KMS-11 (cell line): ENCODE results near the gene AGAP1.

ENCODE experiments used
- H2AFZ ChIP-seq: fragments of 200-600 bp; sonication (generic); 2 replicates; pipeline ENCODE4 v1.6.1; 2016; ENCODE audit warnings: antibody characterized with exemption, mixed run types, low read depth
- H3K27ac ChIP-seq: fragments of 200-600 bp; sonication (generic); 2 replicates; pipeline ENCODE4 v1.6.1; 2016; ENCODE audit warnings: mild to moderate bottlenecking, mixed run types
- H3K27me3 ChIP-seq: fragments of 200-600 bp; sonication (generic); 2 replicates; pipeline ENCODE4 v1.6.1; 2017; ENCODE audit warnings: mild to moderate bottlenecking, low read depth, mixed run types, moderate library complexity; ENCODE audit not compliant: insufficient read depth
- H3K36me3 ChIP-seq: fragments of 200-600 bp; sonication (generic); 2 replicates; pipeline ENCODE4 v1.6.1; 2017; ENCODE audit warnings: mild to moderate bottlenecking, mixed run types; ENCODE audit not compliant: insufficient read depth
- H3K4me1 ChIP-seq: fragments of 200-600 bp; sonication (generic); 2 replicates; pipeline ENCODE4 v1.6.1; 2016; ENCODE audit warnings: mild to moderate bottlenecking, low read depth, mixed run types; ENCODE audit not compliant: poor library complexity, severe bottlenecking
- H3K4me2 ChIP-seq: fragments of 200-600 bp; sonication (generic); 2 replicates; pipeline ENCODE4 v1.7.0; 2016; ENCODE audit warnings: mild to moderate bottlenecking, mixed run types
- H3K4me3 ChIP-seq: fragments of 200-600 bp; sonication (generic); IDR thresholded peaks from 2 replicates; pipeline ENCODE4 v1.6.1; 2017; ENCODE audit warnings: low read depth, low read length, mixed read lengths; ENCODE audit not compliant: insufficient read depth
- H3K79me2 ChIP-seq: fragments of 200-600 bp; sonication (generic); 2 replicates; pipeline ENCODE4 v1.6.1; 2016; ENCODE audit warnings: low read depth, mixed run types; ENCODE audit not compliant: insufficient read depth
- H3K9ac ChIP-seq: fragments of 200-600 bp; sonication (generic); 2 replicates; pipeline ENCODE4 v1.6.1; 2016; ENCODE audit warnings: mild to moderate bottlenecking, mixed run types
- H4K20me1 ChIP-seq: fragments of 200-600 bp; sonication (generic); 2 replicates; pipeline ENCODE4 v1.6.1; 2016; ENCODE audit warnings: mild to moderate bottlenecking, mixed run types; ENCODE audit not compliant: insufficient read depth
- CTCF ChIP-seq: fragments of 200-600 bp; sonication (generic); conservative IDR thresholded peaks from 2 replicates; pipeline ENCODE4 v1.6.1; 2017; ENCODE audit warnings: low read depth, mild to moderate bottlenecking, antibody characterized with exemption, low read length, moderate library complexity, mixed read lengths

Gene AGAP1

GRCh38 chr2:235898766-235899165 is 404.9 kb downstream of the AGAP1 start:
- Histone ChIP-seq H3K9ac (no peak overlapping the region), H3K4me1 (no peaks in the 10 kb centered on the region), H2AFZ (no peak overlapping the region), H3K4me3 (no peak overlapping the region), H3K4me2 (no peak overlapping the region), H3K27ac (no peak overlapping the region), H3K27me3 (no peaks in the 10 kb centered on the region), H4K20me1 (no peaks in the 10 kb centered on the region), H3K79me2 (no peaks in the 10 kb centered on the region), H3K36me3 (no peaks in the 10 kb centered on the region)
- TF ChIP-seq CTCF: no peak

- no peak overlapping the region for H3K4me2 ChIP-seq
- TF ChIP-seq CTCF: no peak
- H3K79me2 ChIP-seq: no peaks in the 10 kb centered on the region
- H2AFZ ChIP-seq: no peak overlapping the region
- H3K4me3 ChIP-seq: no peak overlapping the region
- H3K9ac ChIP-seq: no peak overlapping the region
- no peaks in the 10 kb centered on the region for H3K27me3 ChIP-seq
- no peaks in the 10 kb centered on the region for H3K4me1 ChIP-seq
- no peaks in the 10 kb centered on the region for H3K36me3 ChIP-seq
- H3K27ac ChIP-seq: no peak overlapping the region
- no peaks in the 10 kb centered on the region for H4K20me1 ChIP-seq
Measured at GRCh38 chr2:235900631-235901030, 406.8 kb downstream of the AGAP1 start.

GRCh38 chr2:235901243-235901642 is 407.4 kb downstream of the AGAP1 start:
- Histone ChIP-seq H2AFZ (no peak overlapping the region), H3K4me1 (no peaks in the 10 kb centered on the region), H4K20me1 (no peaks in the 10 kb centered on the region), H3K27ac (no peak overlapping the region), H3K27me3 (no peaks in the 10 kb centered on the region), H3K4me2 (no peak overlapping the region), H3K36me3 (no peaks in the 10 kb centered on the region), H3K79me2 (no peaks in the 10 kb centered on the region), H3K9ac (no peak overlapping the region), H3K4me3 (no peak overlapping the region)
- TF ChIP-seq CTCF: no peak

- no peak for TF ChIP-seq CTCF
- Histone ChIP-seq H3K4me1 (no peaks in the 10 kb centered on the region), H3K27ac (no peak overlapping the region), H2AFZ (no peak overlapping the region), H3K4me3 (no peak overlapping the region), H3K4me2 (no peak overlapping the region), H3K79me2 (no peaks in the 10 kb centered on the region), H3K36me3 (no peaks in the 10 kb centered on the region), H3K27me3 (no peaks in the 10 kb centered on the region), H3K9ac (no peak overlapping the region), H4K20me1 (no peaks in the 10 kb centered on the region)
Measured at GRCh38 chr2:235903782-235904584, 410.1 kb downstream of the AGAP1 start.
